ENCODE data around the gene SLC1A2. TPM values are rescaled to one million over a fixed set of nuclear protein-coding genes. Genes with fewer than 3 reads are reported as not detected.

Gene SLC1A2
- total RNA-seq, 2 donors from 2014 or later = 1.3 to 3.3 TPM

Other genes with a start within 250 kb of the SLC1A2 start
- 10 to 100 TPM; 17.6 to 23.4 TPM for gene PAMR1, start 106.1 kb upstream of the SLC1A2 start, total RNA-seq
- 1 to 10 TPM; 1.1 to 9.4 TPM for gene FJX1, start 198.9 kb upstream of the SLC1A2 start, total RNA-seq
- 10 to 100 TPM; 35.0 to 46.0 TPM for gene TRIM44, start 243.2 kb upstream of the SLC1A2 start, total RNA-seq

Measured in left cardiac atrium (tissue), 2 donors.